CD14-positive monocyte (primary cell): ENCODE measurements around the gene PDK2. TPM values are rescaled to one million over a fixed set of nuclear protein-coding genes. Genes with fewer than 3 reads are reported as not detected.

ENCODE experiments used
- DNase-seq, 3 donors: peaks; one replicate each; pipeline ENCODE4 v3.0.0-alpha.2; 2011 to 2022
- H2AFZ ChIP-seq: 2 replicates; pipeline ENCODE4 v1.6.0; 2012; ENCODE audit warnings: mild to moderate bottlenecking, low read depth, low read length, inconsistent platforms; ENCODE audit not compliant: insufficient read depth, poor library complexity, severe bottlenecking
- H3K27ac ChIP-seq, 2 donors: 1 replicate in 1 of 2; 2 replicates in 1 of 2; pipeline ENCODE4 v1.5.1; 2012 to 2013; ENCODE audit warnings: low read length in 2 of 2, control low read depth in 1 of 2, inconsistent platforms in 1 of 2, low read depth in 1 of 2, mild to moderate bottlenecking in 1 of 2
- H3K27me3 ChIP-seq, 2 donors: one replicate each; pipeline versions ENCODE4 v1.6.0 to v1.6.1; 2011 to 2013; ENCODE audit warnings: low read length in 2 of 2; ENCODE audit not compliant: control insufficient read depth in 2 of 2, insufficient read depth in 2 of 2
- H3K36me3 ChIP-seq, 2 donors: replicated peaks in 1 of 2; 1 replicate in 1 of 2; 2 replicates in 1 of 2; pipeline versions ENCODE4 v1.5.1 to v1.6.1; 2012 to 2013; ENCODE audit warnings: low read length in 2 of 2, control low read depth in 1 of 2, inconsistent platforms in 1 of 2, mild to moderate bottlenecking in 1 of 2; ENCODE audit not compliant: insufficient read depth in 2 of 2, control insufficient read depth in 1 of 2
- H3K4me1 ChIP-seq, 2 donors: 1 replicate in 1 of 2; 2 replicates in 1 of 2; pipeline versions ENCODE4 v1.5.1 to v1.6.1; 2012 to 2013; ENCODE audit warnings: low read length in 2 of 2, control low read depth in 1 of 2, inconsistent platforms in 1 of 2, mild to moderate bottlenecking in 1 of 2, moderate library complexity in 1 of 2; ENCODE audit not compliant: insufficient read depth in 2 of 2, control insufficient read depth in 1 of 2
- H3K4me2 ChIP-seq: replicated peaks from 2 replicates; pipeline ENCODE3; 2012; ENCODE audit warnings: low read length, moderate library complexity, mild to moderate bottlenecking; ENCODE audit not compliant: poor library complexity, severe bottlenecking; ENCODE audit errors: extremely low read depth
- H3K4me3 ChIP-seq, 3 experiments: fragments of 200-600 bp in 1 of 3; sonication (generic) in 1 of 3; replicated peaks in 1 of 3; 1 replicate in 2 of 3; 2 replicates in 1 of 3; pipeline ENCODE4 v1.5.1; 2011 to 2013; ENCODE audit warnings: low read length in 3 of 3, mild to moderate bottlenecking in 3 of 3, control low read depth in 2 of 3, low read depth in 2 of 3, inconsistent platforms in 1 of 3, moderate library complexity in 1 of 3
- H3K79me2 ChIP-seq: 2 replicates; pipeline ENCODE4 v1.6.0; 2012; ENCODE audit warnings: mild to moderate bottlenecking, control low read depth, inconsistent platforms, low read length, moderate library complexity; ENCODE audit not compliant: insufficient read depth
- H3K9ac ChIP-seq: 2 replicates; pipeline ENCODE4 v1.6.0; 2017; ENCODE audit warnings: low read length, mild to moderate bottlenecking; ENCODE audit not compliant: insufficient read depth, poor library complexity, severe bottlenecking
- H3K9me3 ChIP-seq, 2 donors: replicated peaks in 1 of 2; 1 replicate in 1 of 2; 2 replicates in 1 of 2; pipeline versions ENCODE4 v1.5.1 to v1.6.1; 2012 to 2013; ENCODE audit warnings: low read length in 2 of 2, control low read depth in 1 of 2; ENCODE audit not compliant: control insufficient read depth in 1 of 2, insufficient read depth in 1 of 2
- H4K20me1 ChIP-seq: 2 replicates; pipeline ENCODE4 v1.6.0; 2012; ENCODE audit warnings: mild to moderate bottlenecking, low read length, control low read depth, moderate library complexity; ENCODE audit not compliant: insufficient read depth
- H3K27ac Mint-ChIP-seq, 7 donors: one replicate each; pipeline ENCODE4 v1.8.0; 2020; ENCODE audit warnings: mild to moderate bottlenecking in 7 of 7, mixed read lengths in 7 of 7, moderate library complexity in 6 of 7, inconsistent platforms in 2 of 7
- H3K27me3 Mint-ChIP-seq, 3 donors: one replicate each; pipeline ENCODE4 v1.8.0; 2021 to 2022; ENCODE audit warnings: low read depth in 3 of 3, mild to moderate bottlenecking in 3 of 3, mixed read lengths in 3 of 3, moderate library complexity in 3 of 3, inconsistent platforms in 1 of 3
- H3K36me3 Mint-ChIP-seq, 2 donors: one replicate each; pipeline ENCODE4 v1.8.0; 2020; ENCODE audit warnings: mixed read lengths in 2 of 2, inconsistent platforms in 1 of 2, mild to moderate bottlenecking in 1 of 2
- H3K4me1 Mint-ChIP-seq: one replicate; pipeline ENCODE4 v1.8.0; 2020; ENCODE audit warnings: mild to moderate bottlenecking, mixed read lengths
- H3K4me3 Mint-ChIP-seq, 2 donors: one replicate each; pipeline ENCODE4 v1.8.0; 2020; ENCODE audit warnings: mild to moderate bottlenecking in 2 of 2, mixed read lengths in 2 of 2, moderate library complexity in 1 of 2
- H3K9me3 Mint-ChIP-seq, 7 donors: one replicate each; pipeline ENCODE4 v1.8.0; 2020 to 2022; ENCODE audit warnings: mixed read lengths in 7 of 7, mild to moderate bottlenecking in 6 of 7, moderate library complexity in 6 of 7, inconsistent platforms in 2 of 7
- WGBS: methylation state at CpG from one replicate; pipeline ENCODE4 v1.1.5; 2013; ENCODE audit warnings: missing lambda C conversion rate; ENCODE audit not compliant: insufficient coverage; 5-methylcytosine and 5-hydroxymethylcytosine counted together
- intact Hi-C, 2 donors: fragments of 100-400 bp; cut with micrococcal nuclease; formaldehyde crosslinking; loops; one replicate each; pipeline versions ENCODE4 v1.15.0 to v1.15.1; 2023
- polyA plus RNA-seq, 3 donors: library from polyadenylated mRNA; depleted of rRNA in 1 of 3; unstranded in 2 of 3; stranded (reverse) in 1 of 3; fragments of 300-500 nt in 2 of 3; fragments of >200 nt in 1 of 3; fragmentation: Illumina TruSeq in 2 of 3; gene quantifications; 1 replicate in 2 of 3; 2 replicates in 1 of 3; pipeline ENCODE4 v1.2.3, GENCODE V29; 2012 to 2021
- TF ChIP-seq, protein P1 (sequence below): fragments of 200-600 bp; IDR thresholded peaks from one replicate; pipeline ENCODE4 v1.8.0; 2022; ENCODE audit warnings: antibody characterized with exemption, mild to moderate bottlenecking

PDK2 gene
- polyA plus RNA-seq, 3 donors = 15.9 to 43.0 (median 23.4) TPM

DNA sequence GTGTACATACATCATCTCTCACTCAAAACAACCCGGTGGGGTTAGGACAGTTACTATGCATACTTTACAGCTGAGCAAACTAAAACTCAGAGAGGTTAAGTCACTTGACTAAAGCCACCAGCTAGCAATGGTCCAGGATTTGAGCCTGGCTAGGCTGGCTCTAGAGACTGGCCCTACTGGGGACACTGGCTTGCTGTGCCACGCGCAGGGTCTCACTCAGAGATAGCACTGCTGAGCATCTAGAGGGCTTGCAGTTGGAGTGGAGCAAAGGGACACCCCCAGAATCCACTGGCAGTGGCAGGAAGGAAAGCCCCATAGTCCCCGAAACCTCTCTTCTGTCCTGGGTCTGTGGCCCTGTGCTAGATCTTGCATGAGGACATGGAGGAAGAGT is 23.7 kb downstream of the PDK2 start:
- TF ChIP-seq, protein P1, sequence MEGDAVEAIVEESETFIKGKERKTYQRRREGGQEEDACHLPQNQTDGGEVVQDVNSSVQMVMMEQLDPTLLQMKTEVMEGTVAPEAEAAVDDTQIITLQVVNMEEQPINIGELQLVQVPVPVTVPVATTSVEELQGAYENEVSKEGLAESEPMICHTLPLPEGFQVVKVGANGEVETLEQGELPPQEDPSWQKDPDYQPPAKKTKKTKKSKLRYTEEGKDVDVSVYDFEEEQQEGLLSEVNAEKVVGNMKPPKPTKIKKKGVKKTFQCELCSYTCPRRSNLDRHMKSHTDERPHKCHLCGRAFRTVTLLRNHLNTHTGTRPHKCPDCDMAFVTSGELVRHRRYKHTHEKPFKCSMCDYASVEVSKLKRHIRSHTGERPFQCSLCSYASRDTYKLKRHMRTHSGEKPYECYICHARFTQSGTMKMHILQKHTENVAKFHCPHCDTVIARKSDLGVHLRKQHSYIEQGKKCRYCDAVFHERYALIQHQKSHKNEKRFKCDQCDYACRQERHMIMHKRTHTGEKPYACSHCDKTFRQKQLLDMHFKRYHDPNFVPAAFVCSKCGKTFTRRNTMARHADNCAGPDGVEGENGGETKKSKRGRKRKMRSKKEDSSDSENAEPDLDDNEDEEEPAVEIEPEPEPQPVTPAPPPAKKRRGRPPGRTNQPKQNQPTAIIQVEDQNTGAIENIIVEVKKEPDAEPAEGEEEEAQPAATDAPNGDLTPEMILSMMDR = no peak
- H3K27me3 Mint-ChIP-seq = peaks cover 77 to 87% (median 82%) of the 10 kb centered on the region in 3 donors
- H3K4me1 Mint-ChIP-seq = peaks cover 8% of the 10 kb centered on the region
- Histone ChIP-seq H3K9ac (no peak overlapping the region), H3K79me2 (no peaks in the 10 kb centered on the region), H4K20me1 (no peaks in the 10 kb centered on the region), H3K27ac (no peak overlapping the region), H3K36me3 (no peaks in the 10 kb centered on the region), H3K4me1 (peaks cover 4 to 9% of the 10 kb centered on the region in 2 donors), H3K4me3 (no peak overlapping the region), H3K9me3 (no peaks in the 10 kb centered on the region), H3K4me2 (no peak overlapping the region), H2AFZ (no peak overlapping the region), H3K27me3 (peaks cover 42 to 67% of the 10 kb centered on the region in 2 donors)
- intact Hi-C loops = no loop called here
- no peak overlapping the region for H3K4me3 Mint-ChIP-seq
- peaks cover 2 to 3% of the 10 kb centered on the region in 2 donors for H3K36me3 Mint-ChIP-seq
- H3K27ac Mint-ChIP-seq = no peak overlapping the region
- DNase-seq = no peak
- peaks cover 0 to 12% (median 5%) of the 10 kb centered on the region in 7 donors for H3K9me3 Mint-ChIP-seq
- 91% methylated on average over 4 of the region's 4 CpGs for WGBS

DNA sequence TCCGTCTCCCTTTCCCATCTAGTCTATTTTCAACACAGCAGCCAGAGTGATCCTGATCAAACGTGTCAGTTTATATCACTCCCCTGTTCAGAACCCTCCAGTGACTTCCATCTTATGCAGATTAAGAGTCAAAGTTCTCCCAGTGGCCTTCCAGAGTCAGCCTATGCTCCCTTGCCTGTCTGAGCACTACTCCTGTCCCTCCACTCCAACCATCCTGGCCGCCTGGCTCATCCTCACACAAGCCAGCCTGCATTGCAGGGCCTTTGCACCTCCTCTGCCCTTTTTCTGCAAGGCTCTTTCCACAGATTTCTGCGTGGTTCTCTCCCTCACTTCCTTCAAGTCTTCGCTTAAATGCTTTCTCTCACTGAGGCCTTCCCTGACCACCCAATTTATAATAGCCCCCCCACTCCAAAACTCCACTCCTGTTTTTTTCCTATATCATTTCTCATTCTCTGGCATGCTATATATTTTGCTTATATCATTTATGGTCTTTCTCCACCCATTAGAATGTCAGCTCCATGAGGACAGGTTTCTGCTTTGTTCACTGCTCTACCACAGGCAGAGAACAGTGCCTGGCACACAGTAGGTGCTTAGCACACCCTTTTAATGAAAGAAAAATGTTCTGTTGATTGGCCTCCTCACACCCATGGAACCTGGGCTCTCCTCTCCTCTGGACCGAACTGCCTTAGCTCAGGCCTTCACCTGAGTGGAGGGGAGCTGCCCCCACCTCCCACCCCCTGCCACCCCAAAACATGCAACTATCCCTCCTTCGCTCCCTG is 25.5 kb downstream of the PDK2 start:
- peaks cover 10% of the 10 kb centered on the region for H3K4me1 Mint-ChIP-seq
- H3K4me3 ChIP-seq = no peak overlapping the region
- H3K36me3 ChIP-seq = no peaks in the 10 kb centered on the region
- H2AFZ ChIP-seq = no peak overlapping the region
- intact Hi-C loops = no loop called here
- no peak overlapping the region for H3K4me2 ChIP-seq
- no peak overlapping the region for H3K27ac ChIP-seq
- no peak overlapping the region for H3K9ac ChIP-seq
- 86% methylated on average over 4 of the region's 7 CpGs for WGBS
- H3K9me3 Mint-ChIP-seq = peaks cover 0 to 12% (median 5%) of the 10 kb centered on the region in 7 donors
- peaks cover 37 to 70% of the 10 kb centered on the region in 2 donors for H3K27me3 ChIP-seq
- H3K4me1 ChIP-seq = peaks cover 4 to 9% of the 10 kb centered on the region in 2 donors
- no peaks in the 10 kb centered on the region for H3K9me3 ChIP-seq
- TF ChIP-seq, protein P1 = no peak
- no peak overlapping the region for H3K4me3 Mint-ChIP-seq
- H3K36me3 Mint-ChIP-seq = peaks cover 2 to 3% of the 10 kb centered on the region in 2 donors
- no peak for DNase-seq
- no peaks in the 10 kb centered on the region for H4K20me1 ChIP-seq
- H3K27me3 Mint-ChIP-seq = peaks cover 84 to 88% (median 84%) of the 10 kb centered on the region in 3 donors
- H3K79me2 ChIP-seq = no peaks in the 10 kb centered on the region
- no peak overlapping the region for H3K27ac Mint-ChIP-seq
